IPS DF 4.7 (cell line): ENCODE data around the gene WSB1.
"Not testable (repeated sequence)": the region's sequence is repeated elsewhere in the genome, so short reads cannot be mapped to it uniquely, and the experiment has no call there.

Experiments
- DNase-seq: peaks from one replicate; pipeline ENCODE4 v3.0.0-alpha.2; 2013; ENCODE audit warnings: low spot score; ENCODE audit errors: extremely low read depth

The WSB1 gene

DNA sequence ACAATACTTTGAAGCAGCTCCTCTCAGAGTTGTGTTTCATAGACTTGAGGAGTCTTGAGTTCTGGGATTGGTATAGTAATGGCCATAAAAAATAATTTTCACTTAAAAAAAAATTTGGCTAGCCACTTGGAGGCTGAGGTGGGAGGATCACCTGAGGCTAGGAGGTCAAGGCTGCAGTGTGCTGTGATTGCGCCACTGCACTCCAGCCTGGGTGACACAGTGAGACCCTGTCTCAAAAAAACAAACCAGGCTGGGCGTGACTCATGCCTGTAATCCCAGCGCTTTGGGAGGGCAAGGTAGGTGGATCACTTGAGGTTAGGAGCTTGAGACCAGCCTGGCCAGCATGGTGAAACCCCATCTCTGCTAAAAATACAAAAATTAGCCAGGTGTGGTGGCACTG lies 14.8 kb upstream of the WSB1 start:
- not testable (repeated sequence) for DNase-seq

DNA sequence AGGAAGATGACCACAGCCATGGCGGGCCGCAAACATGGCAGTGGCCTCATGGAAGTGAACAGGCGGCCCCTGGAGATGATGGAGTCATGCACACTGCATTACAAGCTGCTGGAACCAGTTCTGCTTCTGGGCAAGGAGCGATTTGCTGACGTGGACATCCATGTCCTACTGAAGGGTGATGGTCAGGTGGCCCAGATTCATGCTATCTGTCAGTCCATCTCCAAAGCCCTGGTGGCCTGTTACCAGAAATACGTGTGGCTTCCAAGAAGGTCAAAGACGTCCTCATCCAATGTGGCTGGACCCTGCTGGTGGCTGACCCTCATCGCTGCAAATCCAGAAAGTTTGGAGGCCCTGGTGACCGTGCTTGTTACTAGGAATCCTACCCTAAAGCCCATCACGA lies 13.4 kb upstream of the WSB1 start:
- no peak for DNase-seq

DNA sequence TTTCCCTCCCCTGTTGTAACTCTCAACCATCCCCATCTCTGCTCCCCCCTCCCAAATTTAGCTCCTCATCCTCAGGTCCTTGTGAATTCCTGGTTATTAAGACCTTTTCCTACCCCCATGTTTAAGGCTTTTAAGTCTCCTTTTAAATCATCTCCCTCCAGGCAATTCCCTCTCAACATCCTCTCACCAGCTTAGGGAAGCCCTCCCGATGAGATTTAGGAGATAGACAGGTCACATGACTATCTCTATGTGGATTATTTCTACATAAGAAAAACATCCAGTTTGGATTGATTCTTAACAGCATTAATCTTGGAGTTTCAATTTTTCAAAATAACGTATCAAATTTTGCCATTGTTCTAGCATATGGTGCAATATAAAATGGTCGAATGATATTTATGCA lies 12.5 kb upstream of the WSB1 start:
- DNase-seq, result no peak

- DNase-seq, result no peak
Measured at GRCh38 chr17:27282054-27282551, 11.8 kb upstream of the WSB1 start.

DNA sequence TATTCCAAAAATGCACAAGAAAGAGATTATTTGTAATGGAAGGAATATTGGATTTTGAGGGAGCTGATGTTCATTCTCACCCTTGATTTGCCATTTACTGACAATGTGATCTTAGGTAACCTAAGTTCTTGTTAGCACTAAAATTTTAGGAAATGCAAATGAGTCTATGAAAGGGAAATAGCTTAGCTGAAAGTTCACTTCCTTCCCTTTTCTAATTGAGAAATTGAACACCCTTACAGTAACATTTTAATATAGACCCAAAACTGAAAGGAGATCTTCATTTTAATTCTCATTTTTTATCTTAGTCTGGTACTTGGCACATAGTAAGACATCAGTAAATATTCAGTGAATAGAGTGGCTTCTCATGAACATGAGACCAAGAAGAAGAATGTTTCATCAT lies 10.9 kb upstream of the WSB1 start:
- DNase-seq, result no peak

DNA sequence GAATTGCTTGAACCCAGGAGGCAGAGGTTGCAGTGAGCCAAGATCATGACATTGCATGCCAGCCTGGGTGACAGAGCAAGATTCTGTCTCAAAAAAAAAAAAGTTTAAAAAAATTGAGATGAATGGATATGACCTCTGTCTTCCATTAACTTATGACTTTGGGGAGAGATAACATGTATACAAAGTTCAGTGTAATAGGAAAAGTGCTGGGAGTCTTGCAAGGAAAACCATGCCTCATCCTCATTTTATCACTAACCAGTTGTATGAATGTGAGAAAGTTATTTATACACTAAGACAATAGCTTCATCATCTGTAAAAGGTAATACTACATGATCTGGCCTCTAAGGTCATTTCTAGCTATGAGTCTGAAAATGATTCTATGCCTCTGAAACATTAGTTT lies 10.2 kb upstream of the WSB1 start:
- no peak for DNase-seq

- DNase-seq, result no peak
Measured at GRCh38 chr17:27284811-27285415, 9.0 kb upstream of the WSB1 start.

DNA sequence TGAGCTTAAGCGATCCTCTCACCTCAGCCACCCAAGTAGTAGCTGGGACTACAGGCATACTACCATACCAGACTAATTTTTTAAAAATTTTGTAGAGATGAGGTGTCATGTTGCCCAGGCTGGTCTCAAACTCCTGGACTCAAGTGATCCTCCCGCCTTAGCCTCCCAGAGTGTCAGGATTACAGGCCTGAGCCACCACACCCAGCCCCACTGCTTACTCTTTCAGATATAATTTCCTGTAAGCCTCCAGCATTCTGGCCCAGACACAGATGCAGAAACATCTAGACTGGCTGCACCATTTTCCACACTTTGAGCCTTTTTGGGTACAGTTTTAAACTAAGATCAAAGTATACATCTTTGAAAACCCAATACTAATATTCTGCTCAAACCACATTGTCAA lies 8.4 kb upstream of the WSB1 start:
- DNase-seq, result no peak

- no peak for DNase-seq
Measured at GRCh38 chr17:27288183-27288582, 5.7 kb upstream of the WSB1 start.

DNA sequence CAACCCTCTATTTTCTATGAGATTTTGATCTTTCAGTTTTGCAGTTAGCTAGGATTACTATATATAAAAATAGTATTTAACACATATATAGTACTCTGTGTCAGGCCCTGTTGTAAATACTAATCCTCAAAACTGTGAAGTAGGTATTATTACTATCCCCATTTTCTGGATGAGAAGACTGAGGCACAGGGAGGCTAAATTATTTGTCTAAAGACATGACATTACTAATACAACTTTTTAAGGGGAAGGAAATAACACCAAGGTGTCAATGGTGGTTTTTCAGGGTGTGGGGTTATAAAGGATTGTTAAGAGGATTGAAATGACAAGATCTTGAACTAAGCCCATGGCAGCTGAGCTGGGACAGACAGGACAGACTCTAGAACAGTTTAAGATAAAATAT lies 4.1 kb upstream of the WSB1 start:
- DNase-seq, result no peak

DNA sequence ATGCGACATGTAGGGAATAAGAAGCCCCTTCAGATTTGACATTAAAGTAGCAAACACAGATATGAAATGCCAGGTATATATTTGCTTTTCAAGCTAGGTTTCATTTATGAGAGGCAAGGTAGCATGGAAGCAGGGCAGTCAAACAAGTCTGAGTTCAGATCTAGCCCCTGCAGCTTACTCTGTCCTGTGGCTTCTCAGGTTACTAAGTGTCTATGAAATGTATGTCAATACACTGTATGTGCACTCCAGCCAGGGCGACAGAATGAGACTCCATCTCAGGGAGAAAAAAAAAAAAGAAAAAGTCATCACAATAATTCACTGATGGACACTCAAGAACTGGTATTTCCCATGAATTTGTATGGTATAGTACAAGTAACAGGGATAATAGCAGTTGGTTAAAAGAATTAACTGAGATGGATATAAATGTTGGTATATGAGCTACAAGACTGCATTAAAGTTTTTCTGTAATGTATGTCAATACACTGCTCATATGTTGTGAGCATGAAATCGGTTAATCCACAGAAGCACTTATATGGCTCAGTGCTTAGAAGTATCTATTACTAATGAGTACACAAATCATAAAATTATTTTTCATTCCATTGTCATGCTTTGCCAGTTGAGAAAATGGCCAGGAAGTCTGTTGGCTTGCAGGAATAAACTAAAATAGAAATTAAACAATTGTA lies 2.9 kb upstream of the WSB1 start:
- no peak for DNase-seq

DNA sequence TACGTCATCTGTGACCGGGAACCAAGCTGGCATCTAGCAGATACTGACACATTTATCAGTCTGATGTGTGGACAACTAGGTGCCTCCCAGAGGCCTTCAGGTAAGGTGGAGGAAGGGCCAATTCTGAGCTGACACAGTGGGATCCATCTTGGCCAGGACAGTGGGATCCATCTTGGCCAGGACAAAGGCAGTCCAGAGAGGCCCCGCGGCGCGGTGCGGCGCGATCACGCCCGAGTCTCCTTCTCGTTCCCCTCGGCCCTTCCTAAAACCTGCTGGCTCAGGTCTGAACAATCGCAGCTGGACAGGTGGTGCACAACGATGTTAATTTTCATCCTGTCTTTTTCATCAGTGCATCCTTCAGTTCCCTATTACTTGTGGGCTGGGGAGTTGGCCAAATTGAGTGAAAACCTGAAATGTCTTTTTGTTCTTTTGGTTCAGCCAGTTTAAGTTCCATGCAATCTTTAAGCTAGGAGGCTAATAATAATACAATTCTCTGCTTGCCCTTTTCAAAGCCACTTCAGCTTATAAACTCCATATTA lies 486 bp upstream of the WSB1 start:
- DNase-seq, result no peak

DNA sequence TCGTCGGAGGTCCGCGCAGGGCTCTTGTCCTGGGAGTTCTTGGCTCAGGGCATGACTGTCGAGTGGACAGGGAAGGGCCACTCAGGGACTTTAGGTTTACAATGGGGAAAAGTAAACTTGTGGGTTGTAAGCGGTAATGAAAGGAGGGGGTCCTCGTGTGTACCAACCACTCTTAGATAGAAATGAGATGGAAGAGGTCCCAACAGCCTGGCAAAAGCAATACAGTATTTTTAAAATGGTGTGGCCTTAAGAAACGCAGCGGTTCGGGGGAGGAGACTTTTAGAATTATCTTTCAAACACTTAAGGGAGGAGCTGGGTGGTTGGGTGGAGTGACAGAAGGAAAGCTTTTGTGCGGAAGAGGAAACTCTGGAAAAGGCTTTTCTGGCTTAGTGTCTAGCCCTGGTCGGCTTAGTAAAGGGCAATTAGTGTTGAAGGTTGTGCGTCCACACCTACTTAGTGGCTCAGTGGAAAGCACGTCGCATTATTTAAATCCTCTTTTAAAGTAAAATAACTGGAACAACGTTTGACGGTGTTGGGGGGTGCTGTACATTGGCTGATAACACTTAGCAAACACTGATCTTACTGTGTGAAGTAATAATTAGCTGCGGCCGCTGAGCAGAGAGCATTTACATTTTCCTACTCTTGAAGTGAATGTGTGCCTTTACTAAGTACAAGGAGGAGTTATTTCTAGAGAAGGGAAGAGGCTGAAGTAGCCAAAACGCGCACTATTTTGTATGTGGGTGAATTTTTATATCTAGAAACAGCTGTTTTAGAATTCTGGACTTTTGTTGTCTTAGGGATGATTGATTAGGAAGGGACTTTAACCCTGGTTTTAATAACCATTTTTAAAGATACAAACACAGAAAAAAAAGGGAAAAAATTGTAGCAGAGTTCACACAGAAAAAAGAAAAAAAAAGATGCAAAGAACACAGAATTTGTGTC lies 1.0 kb downstream of the WSB1 start:
- DNase-seq, result no peak

DNA sequence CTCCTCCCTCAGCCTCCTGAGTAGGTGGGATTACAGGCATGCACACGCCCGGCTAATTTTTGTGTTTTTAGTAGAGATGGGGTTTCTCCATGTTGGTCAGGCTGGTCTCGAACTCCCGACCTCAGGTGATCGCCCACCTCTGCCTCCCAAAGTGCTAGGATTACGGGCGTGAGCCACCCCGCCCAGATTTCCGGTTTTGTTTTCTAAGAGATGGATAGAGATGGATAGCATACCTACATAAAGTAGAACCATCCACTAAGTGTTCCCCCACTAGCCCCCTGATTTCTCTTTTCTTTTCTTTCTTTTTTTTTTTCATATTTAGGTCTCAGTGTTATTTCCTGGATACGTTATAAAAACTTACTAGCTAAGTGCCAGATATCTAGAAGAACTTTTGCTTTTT lies 2.0 kb downstream of the WSB1 start:
- DNase-seq, result no peak

DNA sequence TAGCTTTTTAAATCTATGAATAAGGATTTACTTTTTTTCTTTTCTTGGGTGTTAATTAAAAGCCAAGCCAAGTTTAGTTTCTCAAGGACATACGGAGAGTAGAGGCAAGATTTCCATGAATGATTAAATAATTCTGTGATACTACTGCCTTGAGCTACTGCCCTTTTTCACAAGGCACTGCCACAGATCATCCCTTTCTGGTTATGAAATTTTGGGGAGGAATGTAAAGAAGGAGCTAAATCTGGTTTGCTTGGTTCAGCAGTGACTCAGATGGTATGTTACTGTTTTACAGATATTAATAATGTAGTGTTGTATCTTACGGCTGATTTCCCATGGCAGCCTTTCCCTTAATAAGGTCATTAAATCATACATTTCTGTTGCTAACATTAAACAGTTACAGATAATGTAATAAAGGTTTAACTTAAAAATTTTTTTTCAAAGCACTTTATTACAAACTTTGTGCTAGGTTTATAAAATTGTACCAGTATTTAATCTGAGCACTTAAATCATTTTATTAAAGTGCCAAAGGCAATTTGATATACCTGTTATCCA lies 2.6 kb downstream of the WSB1 start:
- DNase-seq, result no peak

DNA sequence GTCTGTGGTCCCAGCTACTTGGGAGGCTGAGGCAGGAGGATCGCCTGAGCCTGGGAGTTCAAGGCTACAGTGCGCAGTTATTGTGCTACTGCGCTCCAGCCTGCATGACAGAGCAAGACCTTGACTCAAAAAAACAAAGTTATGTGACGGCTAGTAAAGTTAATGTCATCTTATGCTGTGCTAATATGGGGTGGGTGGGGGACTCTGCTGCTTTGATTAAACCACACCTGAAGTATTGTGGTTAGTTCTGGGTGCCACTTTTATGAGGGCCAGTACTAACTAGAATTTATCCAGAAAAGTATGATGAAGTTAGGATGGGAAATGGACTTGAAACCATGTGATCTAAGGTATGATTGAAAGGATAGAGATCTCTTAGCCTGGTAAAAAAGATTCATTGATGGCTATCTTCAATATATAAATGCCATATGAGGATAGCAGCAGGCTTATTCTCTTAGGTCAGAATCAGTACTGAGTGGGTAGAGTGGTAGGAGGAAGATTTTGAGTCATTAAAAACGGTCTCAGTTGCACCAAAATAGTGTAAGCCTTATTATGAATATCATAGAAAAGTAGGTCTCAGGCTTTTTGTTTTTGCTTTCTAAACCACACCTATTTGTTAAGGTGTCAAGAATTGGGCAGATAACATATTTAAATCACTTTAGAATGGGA lies 5.6 kb downstream of the WSB1 start:
- no peak for DNase-seq

DNA sequence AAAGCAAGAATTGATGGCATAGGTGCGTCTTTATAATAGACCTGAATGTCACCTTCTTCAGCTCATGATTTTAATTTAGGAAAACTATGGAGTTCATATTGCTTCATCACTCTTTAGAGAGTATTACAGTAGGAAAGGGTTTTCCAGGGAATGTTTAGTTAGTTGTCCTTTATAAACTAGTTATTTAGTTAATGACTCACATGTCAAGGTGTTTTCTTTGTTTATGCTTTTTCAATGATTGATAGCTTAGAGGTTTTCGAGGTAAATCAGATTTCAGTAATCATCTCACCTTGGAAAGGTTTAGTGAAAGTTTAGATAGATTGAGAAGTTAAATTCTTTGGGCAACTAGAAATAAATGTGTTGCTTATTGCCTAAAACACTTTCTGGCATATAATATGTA lies 9.8 kb downstream of the WSB1 start:
- no peak for DNase-seq

DNA sequence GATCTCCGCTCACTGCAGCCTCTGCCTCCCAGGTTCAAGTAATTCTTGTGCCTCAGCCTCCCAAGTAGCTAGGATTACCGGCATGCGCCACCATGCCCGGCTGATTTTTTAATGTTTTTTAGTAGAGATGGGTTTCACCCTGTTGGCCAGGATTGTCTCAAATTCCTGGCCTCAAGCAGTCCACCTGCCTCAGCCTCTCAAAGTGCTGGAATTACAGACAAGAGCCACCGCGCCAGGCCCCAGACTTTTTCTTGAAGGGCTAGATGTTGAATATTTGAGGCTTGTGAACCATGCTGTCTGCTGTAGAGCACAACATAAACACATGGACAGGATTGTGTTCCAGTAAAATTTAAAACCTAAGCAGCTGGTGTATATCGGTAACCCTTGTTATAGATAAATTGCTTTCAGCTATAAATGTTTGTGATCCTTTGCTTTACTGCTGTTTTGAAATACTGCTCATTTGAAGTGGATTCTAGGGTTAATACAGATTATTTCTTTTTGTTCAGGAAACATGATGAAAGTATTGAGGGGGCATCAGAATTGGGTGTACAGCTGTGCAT lies 12.4 kb downstream of the WSB1 start:
- DNase-seq, result no peak

DNA sequence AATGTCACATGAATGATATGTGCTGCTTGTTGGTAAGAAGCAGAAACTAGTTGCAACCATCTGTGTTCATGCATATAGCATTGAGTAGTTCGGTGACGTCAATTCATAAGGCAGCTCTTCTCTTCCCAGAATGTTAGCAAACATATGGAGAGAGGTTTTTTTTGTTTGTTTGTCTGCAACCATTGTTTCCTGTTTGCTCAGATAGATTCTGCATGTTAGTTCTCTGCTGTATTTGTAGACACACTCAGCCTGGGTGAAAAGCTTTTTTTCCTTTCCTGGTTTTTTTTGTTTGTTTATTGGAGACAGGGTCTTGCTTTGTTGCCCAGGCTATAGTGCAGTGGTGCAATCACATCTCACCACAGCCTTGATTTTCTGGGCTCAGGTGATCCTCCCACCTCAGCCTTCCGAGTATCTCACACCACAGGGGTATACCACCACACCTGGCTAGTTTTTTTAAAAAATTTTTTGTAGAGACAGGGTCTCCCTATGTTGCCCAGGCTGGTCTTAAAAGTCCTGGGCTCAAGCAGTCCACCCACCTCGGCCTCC lies 16.7 kb downstream of the WSB1 start:
- no peak for DNase-seq

DNA sequence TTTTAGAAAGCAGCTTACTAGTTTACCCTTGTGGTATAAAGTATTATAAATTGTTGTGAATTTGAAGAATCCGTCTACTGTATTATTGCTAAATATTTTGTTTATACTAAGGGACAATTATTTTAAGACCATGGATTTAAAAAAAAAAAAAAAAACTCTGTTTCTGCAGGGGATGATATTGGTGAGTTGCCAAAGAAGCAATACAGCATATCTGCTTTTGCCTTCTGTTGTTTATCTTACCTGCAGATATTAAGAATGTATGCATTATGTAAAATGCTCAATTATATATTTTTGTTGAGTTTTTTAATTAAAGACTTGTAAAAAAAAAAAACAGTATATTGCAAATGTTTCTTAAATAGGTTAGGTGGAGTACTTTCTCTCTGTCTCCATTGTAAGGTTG lies 19.4 kb downstream of the WSB1 start:
- no peak for DNase-seq

- DNase-seq, result no peak
Measured at GRCh38 chr17:27315322-27315721, 21.4 kb downstream of the WSB1 start.
